GM18499 (cell line): ENCODE data around the gene RIBC2.
"Not testable (repeated sequence)": the region's sequence is repeated elsewhere in the genome, so short reads cannot be mapped to it uniquely, and the experiment has no call there.

Experiments
- ATAC-seq: cut with Tn5 transposase; IDR thresholded peaks from one replicate; pipeline ENCODE4 v1.9.1; 2021; ENCODE audit warnings: moderate number of reproducible peaks; ENCODE audit not compliant: insufficient read depth, unreplicated experiment

Gene RIBC2

GRCh38 chr22:45413368-45414211 is at the start of gene RIBC2, which contains the start of gene SMC1B:
Gene RIBC2 (plus strand): TSS chr22:45413693. CDS start chr22:45413887, 194 bp downstream.
Gene SMC1B (minus strand): TSS chr22:45413599. CDS start chr22:45413567, 32 bp downstream.
- ATAC-seq, result no peak

GRCh38 chr22:45366713-45367112 is 46.8 kb upstream of the RIBC2 start:
- ATAC-seq, result no peak

GRCh38 chr22:45373592-45373991 is 39.9 kb upstream of the RIBC2 start:
- not testable (repeated sequence) for ATAC-seq

GRCh38 chr22:45376009-45376408 is 37.5 kb upstream of the RIBC2 start:
- no peak for ATAC-seq

GRCh38 chr22:45376703-45377102 is 36.8 kb upstream of the RIBC2 start:
- no peak for ATAC-seq

- no peak for ATAC-seq
Observed at GRCh38 chr22:45381348-45381747, 32.1 kb upstream of the RIBC2 start.

- no peak for ATAC-seq
Observed at GRCh38 chr22:45389546-45389945, 23.9 kb upstream of the RIBC2 start.

- no peak for ATAC-seq
Observed at GRCh38 chr22:45397806-45398205, 15.7 kb upstream of the RIBC2 start.

- no peak for ATAC-seq
Observed at GRCh38 chr22:45398214-45398613, 15.3 kb upstream of the RIBC2 start.

- no peak for ATAC-seq
Observed at GRCh38 chr22:45399712-45400445, 13.6 kb upstream of the RIBC2 start.

GRCh38 chr22:45402466-45402985 is 11.0 kb upstream of the RIBC2 start:
- ATAC-seq, result no peak

- no peak for ATAC-seq
Observed at GRCh38 chr22:45407793-45408192, 5.7 kb upstream of the RIBC2 start.

GRCh38 chr22:45413013-45413367 is 503 bp upstream of the RIBC2 start:
- no peak for ATAC-seq

GRCh38 chr22:45418056-45418769 is 4.7 kb downstream of the RIBC2 start:
- ATAC-seq, result no peak

GRCh38 chr22:45418770-45419138 is 5.3 kb downstream of the RIBC2 start:
- no peak for ATAC-seq

GRCh38 chr22:45420011-45420410 is 6.5 kb downstream of the RIBC2 start:
- ATAC-seq, result no peak

GRCh38 chr22:45420539-45420938 is 7.0 kb downstream of the RIBC2 start:
- ATAC-seq, result no peak

GRCh38 chr22:45421349-45422055 is 8.0 kb downstream of the RIBC2 start:
- no peak for ATAC-seq

GRCh38 chr22:45422237-45422983 is 8.9 kb downstream of the RIBC2 start:
- no peak for ATAC-seq
